ENCODE measurements around the gene SMCO1. TPM values are rescaled to one million over a fixed set of nuclear protein-coding genes. Genes with fewer than 3 reads are reported as not detected.
"Not testable (repeated sequence)": the region's sequence is repeated elsewhere in the genome, so short reads cannot be mapped to it uniquely, and the experiment has no call there.

The SMCO1 gene, protein sequence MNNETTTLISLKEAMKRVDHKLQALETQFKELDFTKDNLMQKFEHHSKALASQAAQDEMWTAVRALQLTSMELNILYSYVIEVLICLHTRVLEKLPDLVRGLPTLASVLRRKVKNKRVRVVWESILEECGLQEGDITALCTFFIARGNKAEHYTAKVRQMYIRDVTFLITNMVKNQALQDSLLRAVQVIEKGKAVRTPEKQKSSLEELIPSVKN
- total RNA-seq = 0.07 TPM in 1 of 2 replicates, not detected in the other

DNA sequence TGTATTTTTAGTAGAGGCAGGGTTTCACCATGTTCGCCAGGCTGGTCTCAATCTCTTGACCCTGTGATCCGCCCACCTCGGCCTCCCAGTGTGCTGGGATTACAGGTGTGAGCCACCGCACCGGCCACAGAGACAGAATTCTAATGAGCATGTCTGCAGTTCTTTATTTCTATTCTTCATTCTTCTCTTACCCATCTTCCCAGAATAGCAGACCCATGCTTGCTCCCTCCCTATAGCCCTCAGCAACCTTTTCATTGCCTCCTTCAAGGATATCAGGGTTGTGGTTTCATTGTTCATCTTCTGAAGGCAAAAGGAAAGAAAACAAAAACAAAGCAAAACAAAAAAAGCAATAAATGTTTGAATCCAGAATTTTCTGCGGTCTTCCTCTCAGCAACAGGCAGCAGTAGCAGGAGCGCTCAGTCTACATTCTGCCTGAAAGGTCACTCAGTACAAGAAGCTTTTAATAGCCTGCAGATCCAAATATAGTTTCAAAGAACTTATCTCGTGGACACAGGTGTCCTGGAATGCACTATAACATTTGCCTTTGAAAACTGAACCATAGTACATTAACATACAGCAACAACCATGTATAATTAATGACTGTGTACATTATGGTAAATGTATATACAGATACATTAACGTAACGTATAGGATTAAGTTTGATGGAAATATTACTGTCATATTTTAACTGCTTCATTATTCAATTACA lies at the start of gene SMCO1:
TSS of gene SMCO1 (minus strand) at position 434 of the 709 bp plus-strand sequence. CDS start at position 297, 137 bp downstream.
- no peak for DNase-seq (ENCODE audit: low read depth, low spot score)

DNA sequence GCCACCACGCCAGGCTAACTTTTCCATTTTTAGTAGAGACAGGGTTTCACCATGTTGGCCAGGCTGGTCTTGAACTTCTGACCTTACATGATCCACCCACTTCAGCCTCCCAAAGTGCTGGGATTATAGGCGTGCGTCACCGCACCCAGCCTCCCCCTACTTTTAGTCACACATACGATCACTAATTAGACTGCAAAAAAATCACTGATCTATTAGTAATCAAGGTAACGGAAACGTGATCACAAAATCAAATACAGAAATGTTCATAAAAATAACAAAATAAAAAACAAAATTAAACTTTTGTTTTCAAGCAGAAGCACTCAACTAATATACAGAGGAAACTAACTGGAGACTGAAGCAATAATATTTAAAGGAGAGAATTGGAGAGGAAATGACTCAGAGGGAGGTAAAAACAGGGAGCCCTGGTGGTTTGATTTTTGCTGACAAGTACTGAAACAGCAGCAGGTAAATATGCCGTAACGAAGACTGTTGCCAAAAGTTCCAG lies 48.6 kb upstream of the SMCO1 start:
- peak; percentile 13 for DNase-seq (ENCODE audit: low read depth, low spot score)

DNA sequence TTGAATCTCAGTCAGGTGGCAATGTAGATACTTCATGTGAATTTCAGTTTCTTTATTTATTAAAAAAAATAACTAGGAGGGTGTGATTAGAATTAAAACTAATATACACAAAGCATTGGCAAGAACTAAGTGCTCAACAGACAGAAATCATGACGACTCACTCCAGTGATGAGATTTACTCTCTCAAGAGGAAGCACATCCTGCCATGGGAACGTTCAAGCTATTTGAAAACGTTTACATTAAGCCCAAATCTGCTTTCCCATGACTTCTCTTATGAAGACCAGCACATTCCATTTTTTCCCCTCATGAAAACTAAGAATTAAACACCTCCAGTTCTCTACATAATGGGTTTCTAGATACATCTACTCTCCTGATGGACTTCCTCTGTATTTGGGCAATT lies 44.7 kb upstream of the SMCO1 start:
- no peak for DNase-seq (ENCODE audit: low read depth, low spot score)

DNA sequence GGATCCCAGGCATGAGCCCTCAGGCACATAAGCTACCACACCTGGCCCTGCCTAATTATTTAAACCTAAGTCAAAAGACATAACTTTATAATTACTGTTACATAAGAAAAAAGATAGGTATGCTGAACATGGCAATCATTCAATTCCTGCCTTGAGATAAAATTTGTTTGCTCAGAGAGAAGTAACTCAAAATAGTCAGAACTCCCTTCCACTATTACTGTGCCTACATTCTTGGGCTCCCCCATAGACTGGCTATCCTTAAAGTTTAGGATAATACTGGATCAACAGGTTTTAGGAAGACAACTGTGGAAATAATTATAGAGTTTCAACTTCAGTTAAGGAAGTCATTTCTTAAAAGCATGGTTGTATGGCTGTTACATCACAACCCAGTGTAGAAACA lies 43.3 kb upstream of the SMCO1 start:
- DNase-seq (ENCODE audit: low read depth, low spot score) = no peak

DNA sequence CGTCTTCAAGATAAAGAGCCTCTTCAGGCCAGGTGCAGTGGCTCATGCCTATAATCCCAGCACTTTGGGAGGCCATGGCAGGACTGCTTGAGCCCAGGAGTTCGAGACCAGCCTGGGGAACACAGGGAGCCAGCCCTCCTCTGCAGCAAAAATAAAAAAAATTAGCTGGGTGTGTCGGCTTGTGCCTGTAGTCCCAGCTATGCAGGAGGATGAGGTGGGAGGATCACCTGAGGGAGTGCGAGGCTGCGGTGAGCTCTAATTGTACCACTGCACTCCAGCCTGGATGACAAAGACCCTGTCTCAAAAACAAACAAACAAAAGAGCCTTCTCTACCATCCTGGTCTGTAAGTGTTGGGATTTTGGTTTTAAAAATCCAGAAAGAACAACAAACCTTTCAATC lies 42.1 kb upstream of the SMCO1 start:
- no peak for DNase-seq (ENCODE audit: low read depth, low spot score)

DNA sequence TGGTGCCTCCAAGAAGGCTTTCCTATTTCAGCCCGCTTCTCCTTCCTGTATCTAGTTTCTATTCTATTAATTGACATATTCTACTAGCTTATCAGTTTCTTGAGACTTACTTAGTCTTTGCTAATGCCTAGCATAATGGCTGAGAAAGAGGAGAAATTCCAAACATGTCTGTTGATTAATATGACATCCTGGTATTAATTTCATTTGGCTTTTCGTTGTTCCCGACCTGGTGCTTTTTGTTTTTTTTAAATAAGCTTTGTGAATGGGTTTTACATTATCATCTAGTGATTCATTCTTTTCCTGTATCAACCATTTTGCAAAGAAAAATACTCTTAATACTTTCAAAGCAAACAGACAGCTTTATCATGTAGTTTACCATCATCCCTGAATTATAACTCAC lies 40.1 kb upstream of the SMCO1 start:
- DNase-seq (ENCODE audit: low read depth, low spot score) = no peak

DNA sequence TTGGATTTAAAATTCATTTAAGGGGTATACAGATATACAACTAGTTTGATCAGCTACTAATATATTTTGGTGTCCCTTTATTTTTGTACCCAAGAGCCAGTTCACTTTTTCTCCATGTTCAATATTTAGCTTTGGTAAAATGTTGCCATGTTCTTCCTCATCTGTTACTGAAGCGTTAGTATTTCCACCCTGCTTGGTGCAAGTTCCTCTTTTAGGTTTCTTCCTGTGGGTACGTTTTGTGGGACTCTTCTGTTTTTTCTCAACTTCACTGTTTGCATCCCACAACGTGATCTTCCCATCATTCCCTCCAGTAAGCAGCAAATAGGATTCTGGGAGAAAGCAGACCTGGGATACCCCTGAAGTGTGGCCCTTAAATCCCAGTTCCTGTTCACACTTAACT lies 39.1 kb upstream of the SMCO1 start:
- no peak for DNase-seq (ENCODE audit: low read depth, low spot score)

DNA sequence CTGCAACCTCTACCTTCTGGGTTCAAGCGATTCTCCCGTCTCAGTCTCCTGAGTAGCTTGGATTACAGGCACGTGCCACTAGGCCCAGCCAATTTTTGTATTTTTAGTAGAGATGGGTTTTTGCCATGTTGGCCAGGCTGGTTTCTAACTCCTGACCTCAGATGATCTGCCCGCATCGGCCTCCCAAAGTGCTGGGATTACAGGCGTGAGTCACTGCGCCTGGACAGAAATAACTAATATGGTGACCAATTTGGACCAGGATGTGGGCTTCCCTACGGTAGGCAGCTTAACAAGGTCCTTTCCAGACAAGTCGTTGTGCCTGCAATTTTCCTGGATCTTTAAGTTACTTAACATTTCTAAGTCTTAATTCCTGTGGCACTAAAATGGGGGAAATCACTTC lies 38.4 kb upstream of the SMCO1 start:
- no peak for DNase-seq (ENCODE audit: low read depth, low spot score)

DNA sequence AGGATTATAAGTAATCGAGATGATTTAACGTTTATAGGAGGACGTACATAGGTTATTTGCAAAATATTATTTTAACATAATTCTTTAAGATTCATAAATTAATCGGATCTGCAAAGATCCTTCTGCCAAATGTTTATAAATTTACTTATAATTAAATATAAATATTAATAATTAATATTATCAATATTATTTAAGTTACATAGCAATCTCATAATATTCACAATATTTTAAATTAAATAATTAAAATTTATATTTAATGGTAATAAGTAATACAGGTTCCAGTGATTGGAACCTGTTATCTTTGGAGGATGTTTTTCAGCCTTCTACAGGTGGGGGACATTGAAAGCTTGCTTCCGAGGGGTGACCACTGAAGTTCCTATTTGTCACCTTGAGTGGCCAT lies 37.1 kb upstream of the SMCO1 start:
- no peak for DNase-seq (ENCODE audit: low read depth, low spot score)

DNA sequence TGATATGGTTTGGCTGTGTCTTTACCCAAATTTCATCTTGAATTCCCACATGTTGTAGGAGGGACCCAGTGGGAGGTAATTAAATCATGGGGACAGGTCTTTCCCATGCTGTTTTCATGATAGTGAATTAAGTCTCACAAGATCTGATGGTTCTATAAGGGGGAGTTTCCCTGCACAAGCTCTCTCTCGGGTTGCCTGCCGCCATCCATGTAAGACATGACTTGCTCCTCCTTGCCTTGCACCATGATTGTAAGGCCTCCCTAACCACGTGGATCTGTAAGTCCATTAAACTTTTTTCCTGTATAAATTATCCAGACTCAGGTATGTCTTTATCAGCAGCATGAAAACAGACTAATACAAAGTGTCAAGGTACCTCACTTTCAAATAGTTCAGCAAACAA lies 35.0 kb upstream of the SMCO1 start:
- DNase-seq (ENCODE audit: low read depth, low spot score) = not testable (repeated sequence)

DNA sequence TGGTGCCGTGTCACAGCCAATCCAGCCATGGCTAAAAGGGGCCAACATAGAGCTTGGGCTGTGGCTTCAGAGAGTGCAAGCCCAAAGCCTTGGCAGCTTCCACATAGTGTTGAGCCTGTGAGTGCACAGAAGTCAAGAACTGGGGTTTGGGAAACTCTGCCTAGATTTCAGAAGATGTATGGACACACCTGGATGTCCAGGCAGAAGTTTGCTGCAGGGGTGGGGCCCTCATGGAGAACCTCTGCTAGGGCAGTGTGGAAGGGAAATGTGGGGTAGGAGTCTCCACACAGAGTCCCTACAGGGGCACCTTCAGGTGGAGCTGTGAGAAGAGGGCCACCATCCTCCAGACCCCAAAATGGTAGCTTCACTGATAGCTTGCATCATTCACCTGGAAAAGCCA lies 34.2 kb upstream of the SMCO1 start:
- DNase-seq (ENCODE audit: low read depth, low spot score) = not testable (repeated sequence)

DNA sequence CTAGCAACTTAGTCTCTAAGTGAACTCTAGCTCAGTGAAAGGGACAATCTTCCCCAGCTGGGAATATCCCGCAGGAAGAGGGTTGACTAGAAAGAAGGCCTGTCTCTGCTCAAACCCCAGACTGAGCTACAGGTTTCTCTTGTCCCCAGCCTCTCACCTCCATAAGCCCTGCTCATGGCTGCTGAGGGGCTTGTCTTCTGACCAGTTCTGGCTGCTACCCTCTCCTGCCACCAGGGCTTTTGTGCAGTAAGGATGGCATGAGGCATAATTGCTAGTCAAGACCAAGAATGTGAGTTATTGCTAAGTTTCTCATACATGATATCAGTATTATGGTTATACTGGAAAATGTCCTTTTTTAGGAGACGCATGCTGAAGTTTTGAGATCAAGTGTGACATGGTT lies 31.9 kb upstream of the SMCO1 start:
- DNase-seq (ENCODE audit: low read depth, low spot score) = no peak

DNA sequence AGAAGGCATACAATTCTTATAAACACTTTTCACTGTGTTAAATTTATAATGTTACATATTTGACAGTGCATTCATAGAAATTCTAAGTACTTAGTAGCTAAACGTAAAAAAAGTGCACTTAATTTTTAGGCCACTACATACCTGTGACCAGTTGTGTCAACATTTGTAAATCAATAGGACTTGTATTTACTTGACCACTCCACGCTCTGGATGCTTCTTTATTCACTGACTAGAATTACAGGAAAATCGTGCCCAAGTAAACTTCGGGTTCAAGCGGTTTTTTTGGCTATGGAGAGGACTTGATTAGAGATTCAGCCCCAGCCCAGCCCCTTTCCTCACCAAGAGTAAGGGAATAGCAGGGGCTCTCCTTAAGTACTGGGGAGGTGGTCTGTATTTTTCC lies 31.4 kb upstream of the SMCO1 start:
- no peak for DNase-seq (ENCODE audit: low read depth, low spot score)

DNA sequence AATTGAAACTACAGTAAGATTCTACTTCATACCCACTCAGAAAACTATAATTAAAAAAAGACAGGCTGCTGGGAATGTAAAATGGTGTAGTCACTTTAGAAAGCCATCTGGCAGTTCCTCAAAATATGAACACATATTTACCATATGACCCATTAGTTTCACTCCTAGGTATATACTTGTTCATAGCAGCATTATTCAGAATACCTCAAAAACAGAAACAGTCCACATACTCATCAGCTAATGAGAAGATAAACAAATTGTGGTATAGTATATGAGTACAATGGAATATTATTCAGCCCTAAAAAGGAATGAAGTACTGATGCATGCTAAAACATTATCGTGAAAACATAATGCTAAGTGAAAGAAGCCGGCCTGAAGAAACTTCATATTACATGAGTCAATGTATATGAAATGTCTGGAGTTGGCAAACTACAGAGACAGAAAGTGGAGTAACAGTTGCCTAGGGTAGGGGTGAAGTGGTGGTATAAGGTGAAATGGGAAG lies 29.4 kb upstream of the SMCO1 start:
- DNase-seq (ENCODE audit: low read depth, low spot score) = no peak

DNA sequence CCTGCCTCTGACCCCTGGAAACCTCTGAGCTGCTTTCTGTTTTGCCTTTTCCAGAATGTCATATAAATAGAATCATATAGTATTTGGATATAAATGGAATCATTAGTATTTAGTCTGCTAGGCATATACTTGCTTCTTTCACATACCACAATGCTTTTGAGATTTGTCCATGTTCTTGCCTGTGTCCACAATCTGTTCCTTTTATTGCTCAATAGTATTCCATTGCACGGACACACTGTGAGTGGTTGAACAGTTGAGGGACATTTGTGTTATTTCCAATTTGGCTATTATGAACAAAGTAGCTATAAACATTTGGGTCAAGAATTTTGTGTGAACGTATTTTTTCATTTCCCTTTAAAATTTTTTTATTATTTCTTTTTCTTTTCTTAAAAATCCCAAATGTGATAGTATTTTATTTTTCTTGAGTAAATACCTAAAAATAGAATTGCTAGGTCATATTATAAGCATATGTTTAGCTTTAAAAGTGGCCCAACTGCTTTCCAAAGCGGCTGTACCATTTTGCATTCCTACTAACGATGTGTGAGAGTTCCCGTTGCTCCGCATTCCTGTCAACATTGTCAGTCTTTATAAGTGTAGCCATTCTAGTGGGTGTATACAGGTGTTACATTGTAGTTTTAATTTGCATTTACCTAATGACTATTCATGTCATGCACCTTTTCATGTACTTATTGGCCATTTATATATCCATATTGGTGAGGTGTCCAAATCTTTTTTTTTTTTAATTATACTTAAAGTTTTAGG lies 26.7 kb upstream of the SMCO1 start:
- no peak for DNase-seq (ENCODE audit: low read depth, low spot score)

DNA sequence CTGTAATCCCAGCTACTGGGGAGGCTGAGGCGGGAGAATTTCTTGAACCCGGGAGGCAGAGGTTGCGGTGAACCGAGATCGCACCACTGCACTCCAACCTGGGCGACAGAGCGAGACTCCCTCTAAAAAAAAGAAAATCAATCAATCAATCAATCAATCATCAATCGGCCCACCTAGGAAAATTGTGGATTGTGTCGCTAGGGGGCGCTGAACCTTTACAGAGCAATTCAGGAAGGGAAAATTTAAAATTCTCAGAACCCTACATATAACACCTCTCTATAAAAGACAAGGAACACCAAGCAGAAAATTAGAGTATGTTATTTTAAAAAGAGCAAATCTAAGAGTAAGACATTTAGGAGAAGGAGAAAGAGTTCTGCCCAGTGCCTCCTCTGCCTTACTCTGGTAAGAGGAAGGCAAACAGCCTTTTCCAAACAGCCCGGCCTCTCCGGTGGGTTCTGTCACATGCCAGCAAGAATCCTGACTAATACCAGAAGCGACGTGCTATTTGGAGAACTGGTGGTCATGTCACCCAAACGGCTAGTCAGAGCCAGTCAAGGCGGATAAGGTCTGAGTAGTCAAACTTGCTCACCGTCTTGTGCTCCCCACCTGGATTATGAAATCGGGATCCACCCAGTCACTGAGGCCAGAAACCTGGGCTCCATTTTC lies 22.3 kb upstream of the SMCO1 start:
- no peak for DNase-seq (ENCODE audit: low read depth, low spot score)

DNA sequence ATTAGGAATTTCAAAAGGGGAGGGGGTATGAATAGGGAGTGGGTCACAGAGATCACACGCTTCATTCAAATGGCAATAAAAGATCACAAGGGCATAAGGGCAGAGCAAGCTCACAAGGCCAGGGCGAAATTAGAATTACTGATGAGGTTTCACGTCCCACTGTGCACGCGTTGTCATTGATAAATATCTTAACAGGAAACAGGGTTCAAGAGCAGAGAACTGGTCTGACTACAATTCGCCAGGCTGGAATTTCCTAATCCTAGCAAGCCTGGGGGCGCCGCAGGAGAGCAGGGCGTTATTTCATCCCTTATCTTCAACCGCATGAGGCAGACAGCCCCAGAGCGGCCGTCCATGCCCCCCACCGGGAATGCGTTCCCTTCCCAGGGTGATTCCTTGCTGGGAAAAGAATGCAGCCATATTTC lies 18.1 kb upstream of the SMCO1 start:
- no peak for DNase-seq (ENCODE audit: low read depth, low spot score)

DNA sequence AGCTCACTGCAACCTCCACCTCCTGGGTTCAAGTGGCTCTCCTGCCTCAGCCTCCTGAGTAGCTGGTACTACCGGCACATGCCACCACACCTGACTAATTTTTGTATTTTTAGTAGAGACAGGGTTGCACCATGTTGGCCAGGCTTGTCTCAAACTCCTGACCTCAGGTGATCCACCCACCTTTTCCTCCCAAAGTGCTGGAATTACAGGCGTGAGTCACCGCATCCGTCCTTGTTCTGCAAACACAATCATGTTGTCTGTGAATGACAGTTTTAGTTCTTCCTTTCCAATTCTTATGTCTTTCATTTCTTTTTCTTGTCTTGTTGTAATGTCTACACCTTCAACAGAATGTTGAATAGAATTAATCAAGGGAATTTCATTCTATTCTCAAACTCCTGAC lies 16.3 kb upstream of the SMCO1 start:
- DNase-seq (ENCODE audit: low read depth, low spot score) = no peak

DNA sequence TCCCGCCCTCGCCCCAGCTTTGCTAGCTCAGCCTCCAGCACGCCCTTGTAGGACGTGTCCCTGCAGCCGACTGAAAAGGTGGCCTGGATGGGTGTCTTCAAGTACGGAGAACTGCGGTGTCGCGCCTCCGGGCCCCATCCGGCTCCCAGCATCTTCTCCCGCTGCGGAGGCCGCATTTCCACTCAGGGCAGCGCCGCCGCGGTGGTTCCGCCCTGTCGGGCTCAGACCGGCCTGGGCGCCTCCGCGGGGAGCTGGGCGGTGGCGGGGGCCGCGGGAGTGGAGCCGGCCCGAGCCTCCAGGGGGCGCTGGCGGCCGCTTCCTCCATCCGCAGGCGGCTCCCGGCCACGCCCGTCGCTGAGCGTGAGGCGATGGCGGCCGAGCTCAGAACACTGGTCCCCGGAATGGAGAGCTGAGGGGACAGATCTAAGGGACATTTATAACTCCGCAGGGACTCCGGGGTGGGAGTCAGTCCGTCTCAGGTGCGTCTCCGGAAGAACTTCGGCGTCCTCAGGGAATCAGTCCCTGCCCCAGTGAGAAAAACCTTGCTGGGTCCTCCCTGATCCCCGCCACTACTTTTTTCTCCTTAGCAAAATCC lies 13.6 kb upstream of the SMCO1 start:
- no peak for DNase-seq (ENCODE audit: low read depth, low spot score)

DNA sequence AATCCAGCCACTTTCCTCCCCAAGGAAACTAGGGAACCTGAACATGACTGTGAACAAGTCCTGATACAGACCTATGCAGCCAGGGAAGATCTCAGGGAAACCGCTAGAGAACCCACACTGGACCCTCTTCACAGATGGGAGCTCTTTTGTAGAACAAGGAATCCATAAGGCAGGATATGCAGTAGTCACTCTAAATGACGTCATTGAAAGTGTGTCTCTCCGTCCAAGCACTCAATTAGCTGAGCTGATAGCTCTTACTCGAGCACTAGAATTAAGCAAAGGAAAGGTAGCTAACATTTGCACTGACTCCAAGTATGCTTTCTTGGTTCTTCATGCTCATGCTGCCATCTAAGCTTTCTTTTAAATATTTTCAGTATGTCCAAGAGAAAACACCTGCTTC lies 10.0 kb upstream of the SMCO1 start:
- no peak for DNase-seq (ENCODE audit: low read depth, low spot score)

DNA sequence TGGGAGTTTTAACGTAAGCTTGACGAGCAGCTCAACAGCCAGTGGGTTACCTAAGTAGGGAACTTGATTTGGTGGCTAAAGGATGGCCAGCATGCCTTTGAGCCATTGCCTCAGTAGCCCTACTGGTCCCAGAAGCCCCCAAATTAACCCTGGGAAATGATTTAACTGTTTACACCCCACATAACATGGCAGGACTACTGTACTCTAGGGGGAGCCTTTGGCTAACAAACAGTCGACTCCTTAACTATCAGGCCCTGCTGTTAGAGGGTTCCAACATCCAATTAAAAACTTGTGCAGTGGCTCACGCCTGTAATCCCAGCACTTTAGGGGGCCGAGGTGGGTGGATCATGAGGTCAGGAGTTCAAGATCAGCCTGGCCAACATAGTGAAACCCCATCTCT lies 9.4 kb upstream of the SMCO1 start:
- no peak for DNase-seq (ENCODE audit: low read depth, low spot score)
